Gastrocnemius medialis (tissue), 4 donors: Measurements from ENCODE around the gene ORMDL2. TPM values are rescaled to one million over a fixed set of nuclear protein-coding genes. Genes with fewer than 3 reads are reported as not detected.
A peak's percentile ranks its signal among the peaks of the same experiment; 100 is the strongest.

Source experiments
- ATAC-seq, 2 donors: fragments of 150-250 bp; one replicate each; pipeline ENCODE4 v1.9.1; 2016
- DNase-seq, 2 donors: peaks; one replicate each; pipeline ENCODE4 v3.0.0-alpha.2; 2019
- H3K27ac ChIP-seq, 4 donors: fragments of 200-600 bp; sonication (generic); 1 replicate in 1 of 4; 2 replicates in 3 of 4; pipeline ENCODE4 v1.5.1; 2016 to 2018; ENCODE audit warnings: mild to moderate bottlenecking in 2 of 4, moderate library complexity in 1 of 4
- H3K27me3 ChIP-seq, 3 donors: fragments of 200-600 bp; sonication (generic) in 2 of 3; 1 replicate in 1 of 3; 2 replicates in 2 of 3; pipeline versions ENCODE4 v1.5.1 to v1.6.0; 2016 to 2019; ENCODE audit warnings: mild to moderate bottlenecking in 1 of 3, moderate library complexity in 1 of 3
- H3K36me3 ChIP-seq, 2 donors: fragments of 200-600 bp; sonication (generic) in 1 of 2; one replicate each; pipeline ENCODE4 v1.5.1; 2017 to 2018
- H3K4me1 ChIP-seq, 2 donors: fragments of 200-600 bp; sonication (generic) in 1 of 2; one replicate each; pipeline ENCODE4 v1.5.1; 2016 to 2017; ENCODE audit warnings: mild to moderate bottlenecking in 2 of 2
- H3K4me3 ChIP-seq, 4 donors: fragments of 200-600 bp; sonication (generic) in 3 of 4; 1 replicate in 1 of 4; 2 replicates in 3 of 4; pipeline ENCODE4 v1.5.1; 2016 to 2019; ENCODE audit warnings: mild to moderate bottlenecking in 2 of 4
- H3K9me3 ChIP-seq, 3 donors: fragments of 200-600 bp; sonication (generic) in 2 of 3; 1 replicate in 1 of 3; 2 replicates in 2 of 3; pipeline ENCODE4 v1.5.1; 2016 to 2019
- CTCF ChIP-seq, 5 experiments: fragments of 450-650 bp in 3 of 5; fragments of 200-600 bp in 2 of 5; sonication (generic) in 2 of 5; IDR thresholded peaks in 4 of 5; conservative IDR thresholded peaks in 1 of 5; 1 replicate in 4 of 5; 2 replicates in 1 of 5; pipeline ENCODE4 v1.5.1; 2016 to 2019; ENCODE audit warnings: antibody characterized with exemption in 5 of 5, mild to moderate bottlenecking in 3 of 5, moderate library complexity in 3 of 5
- POLR2A ChIP-seq, 2 donors: fragments of 450-650 bp; IDR thresholded peaks; one replicate each; pipeline ENCODE4 v1.6.1; 2017; ENCODE audit warnings: antibody characterized with exemption in 2 of 2, mild to moderate bottlenecking in 2 of 2, moderate library complexity in 2 of 2
- in situ Hi-C, 4 donors: fragments of 200-750 bp; cut with MboI; loops; one replicate each; pipeline versions ENCODE4 v1.15.0 to v1.8.0; 2017; ENCODE audit warnings: low sequenced_read_pairs in 4 of 4
- intact Hi-C: fragments of 100-400 bp; cut with DNase I; formaldehyde crosslinking; loops from one replicate; pipeline ENCODE4 v1.15.1; 2023; ENCODE audit warnings: low total_unique reads
- total RNA-seq, 4 donors: library from RNA; depleted of rRNA; stranded (reverse); fragments of >200 nt; gene quantifications; one replicate each; pipeline versions ENCODE4 v1.1.0 to v1.2.3, GENCODE V29; 2016

ORMDL2 gene
- total RNA-seq, 4 donors from 2014 or later: 6.6 to 23.1 (median 12.1) TPM

- intact Hi-C loops: loop anchor here (10.0 kb wide), 2 partner anchors 157 to 293 kb away; partner anchors contain the start of gene PA2G4
- DNase-seq (no peak), ATAC-seq (no peak)
- H3K9me3 ChIP-seq: no peaks in the 10 kb centered on the region
- no peak overlapping the region for H3K27ac ChIP-seq
- H3K4me1 ChIP-seq: peaks cover 27 to 31% of the 10 kb centered on the region in 2 donors
- in situ Hi-C loops: loop anchor here (10.0 to 25.0 kb wide), 4 partner anchors 113 to 150 kb away; partner anchors contain the start of genes DGKA (in 2 of the 4) and PYM1 (in 2 of the 4)
- no peak overlapping the region for H3K4me3 ChIP-seq
- H3K27me3 ChIP-seq: no peaks in the 10 kb centered on the region
- TF ChIP-seq POLR2A (IDR thresholded peaks at IDR 0.05) (no peak), CTCF (IDR thresholded peaks at IDR 0.05 in 4 of 5, conservative IDR thresholded peaks at IDR 0.05 in 1 of 5) (no peak)
- H3K36me3 ChIP-seq: peaks cover 0 to 9% of the 10 kb centered on the region in 2 donors
Measured at GRCh38 chr12:55812088-55812487, 5.8 kb upstream of the ORMDL2 start.

GRCh38 chr12:55814257-55814656 lies 3.6 kb upstream of the ORMDL2 start:
- DNase-seq: no peak
- in situ Hi-C loops: loop anchor here (10.0 to 25.0 kb wide), 4 partner anchors 111 to 152 kb away; partner anchors contain the start of genes DGKA (in 2 of the 4) and PYM1 (in 2 of the 4)
- intact Hi-C loops: loop anchor here (10.0 kb wide), 2 partner anchors 159 to 291 kb away; partner anchors contain the start of gene PA2G4
- ATAC-seq: no peak
- Histone ChIP-seq H3K36me3 (peaks cover 0 to 4% of the 10 kb centered on the region in 2 donors), H3K4me1 (peaks cover 33 to 35% of the 10 kb centered on the region in 2 donors), H3K27ac (no peak overlapping the region), H3K9me3 (no peaks in the 10 kb centered on the region), H3K4me3 (no peak overlapping the region), H3K27me3 (no peaks in the 10 kb centered on the region)
- no peak for TF ChIP-seq POLR2A (IDR thresholded peaks at IDR 0.05)
- no peak for TF ChIP-seq CTCF (IDR thresholded peaks at IDR 0.05 in 4 of 5, conservative IDR thresholded peaks at IDR 0.05 in 1 of 5)

GRCh38 chr12:55815473-55815872 lies 2.4 kb upstream of the ORMDL2 start:
- H3K4me3 ChIP-seq: no peak overlapping the region
- H3K4me1 ChIP-seq: peaks cover 33 to 35% of the 10 kb centered on the region in 2 donors
- in situ Hi-C loops: loop anchor here (5.0 to 25.0 kb wide), 6 partner anchors 78 to 153 kb away; partner anchors contain the start of genes PYM1 (in 3 of the 4) and DGKA (in 2 of the 4)

GRCh38 chr12:55816881-55817344 lies 928 bp upstream of the ORMDL2 start:
- no peak for ATAC-seq
- H3K9me3 ChIP-seq: no peaks in the 10 kb centered on the region
- no peaks in the 10 kb centered on the region for H3K27me3 ChIP-seq
- H3K36me3 ChIP-seq: peaks cover 0 to 29% of the 10 kb centered on the region in 2 donors
- DNase-seq: no peak
- intact Hi-C loops: loop anchor here (1.0 to 10.0 kb wide), 6 partner anchors 12 to 288 kb away; partner anchors contain the start of genes CD63, DNAJC14, PA2G4 and PYM1
- peak overlapping the region; percentile 73 to 96 (median 82) for H3K4me3 ChIP-seq
- peaks cover 28 to 35% of the 10 kb centered on the region in 2 donors for H3K4me1 ChIP-seq
- H3K27ac ChIP-seq: peak overlapping the region; percentile 87 to 93 (median 90)
- TF ChIP-seq CTCF (IDR thresholded peaks at IDR 0.05 in 4 of 5, conservative IDR thresholded peaks at IDR 0.05 in 1 of 5) (no peak), POLR2A (IDR thresholded peaks at IDR 0.05) (no peak)
- in situ Hi-C loops: loop anchor here (5.0 to 25.0 kb wide), 6 partner anchors 80 to 155 kb away; partner anchors contain the start of genes PYM1 (in 3 of the 4) and DGKA (in 2 of the 4)

More at GRCh38 chr12:55815473-55815872, 2.4 kb upstream of the ORMDL2 start:
- Histone ChIP-seq H3K27me3 (no peaks in the 10 kb centered on the region), H3K36me3 (peaks cover 0 to 15% of the 10 kb centered on the region in 2 donors), H3K27ac (no peak overlapping the region), H3K9me3 (no peaks in the 10 kb centered on the region)
- ATAC-seq (no peak), DNase-seq (no peak)
- intact Hi-C loops: loop anchor here (5.0 to 10.0 kb wide), 3 partner anchors 157 to 289 kb away; partner anchors contain the start of genes PA2G4 and RAB5B
- no peak for TF ChIP-seq POLR2A (IDR thresholded peaks at IDR 0.05)

- Histone ChIP-seq H3K4me1 (peaks cover 22 to 28% of the 10 kb centered on the region in 2 donors), H3K36me3 (peaks cover 3 to 41% of the 10 kb centered on the region in 2 donors), H3K9me3 (no peaks in the 10 kb centered on the region), H3K27ac (peak overlapping the region; percentile 79 to 89 (median 85)), H3K27me3 (no peaks in the 10 kb centered on the region), H3K4me3 (peak overlapping the region; percentile 65 to 96 (median 72))
- no peak for TF ChIP-seq POLR2A (IDR thresholded peaks at IDR 0.05)
- no peak for TF ChIP-seq CTCF (IDR thresholded peaks at IDR 0.05 in 4 of 5, conservative IDR thresholded peaks at IDR 0.05 in 1 of 5)
- intact Hi-C loops: loop anchor here (1.0 to 10.0 kb wide), 4 partner anchors 154 to 287 kb away; partner anchors contain the start of genes PA2G4, RAB5B and RPS26
- ATAC-seq: peak; percentile 43 to 54
- in situ Hi-C loops: loop anchor here (5.0 to 25.0 kb wide), 6 partner anchors 81 to 156 kb away; partner anchors contain the start of genes PYM1 (in 3 of the 4) and DGKA (in 2 of the 4)
- DNase-seq: no peak
Measured at GRCh38 chr12:55818140-55818728, 393 bp downstream of the ORMDL2 start.
